Measurements from ENCODE around the gene SEMA4C.

Gene SEMA4C

DNA sequence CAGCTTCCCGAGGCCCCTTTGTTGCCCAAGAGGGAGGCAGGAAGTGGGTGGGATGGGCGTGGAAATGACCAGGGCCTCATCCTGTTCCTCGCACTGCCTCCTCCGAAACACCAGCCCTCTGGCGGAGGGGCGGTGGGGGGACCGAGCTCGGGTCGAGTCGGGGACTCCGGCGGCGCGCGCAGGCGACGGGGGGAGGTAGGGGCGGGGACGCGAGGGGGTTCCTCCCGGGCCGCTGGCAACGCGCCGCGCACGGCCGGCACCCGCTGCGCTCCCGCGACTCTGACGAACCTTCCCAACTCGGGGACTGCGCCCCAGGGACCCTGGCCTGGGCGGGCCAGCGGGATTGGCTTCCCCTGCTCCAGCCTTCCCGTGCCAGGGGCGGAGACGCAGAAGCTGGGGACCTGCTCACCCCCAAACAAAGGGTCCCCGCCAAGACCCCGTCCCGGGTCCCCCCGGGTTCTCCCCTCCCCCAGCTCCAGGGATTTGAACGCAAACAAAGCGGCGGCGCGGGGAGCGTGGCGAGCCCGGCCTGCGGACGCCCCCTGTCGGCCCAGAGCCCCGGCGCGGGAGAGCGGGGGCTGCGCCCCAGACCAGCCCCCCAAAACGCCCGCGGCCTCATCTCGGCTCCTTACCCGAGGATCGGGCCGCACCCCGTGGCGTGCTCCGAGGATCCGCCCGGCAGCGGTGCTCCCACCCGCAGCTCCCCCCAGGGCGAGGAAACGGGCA is 1.2 kb downstream of the SEMA4C start:
- TF ChIP-seq CTCF (IDR thresholded peaks at IDR 0.05), result peak; percentile 87
- TF ChIP-seq ZFX (IDR thresholded peaks at IDR 0.05; ENCODE audit: borderline replicate concordance), result no peak
- H3K27ac ChIP-seq, result peak overlapping the region; percentile 79

DNA sequence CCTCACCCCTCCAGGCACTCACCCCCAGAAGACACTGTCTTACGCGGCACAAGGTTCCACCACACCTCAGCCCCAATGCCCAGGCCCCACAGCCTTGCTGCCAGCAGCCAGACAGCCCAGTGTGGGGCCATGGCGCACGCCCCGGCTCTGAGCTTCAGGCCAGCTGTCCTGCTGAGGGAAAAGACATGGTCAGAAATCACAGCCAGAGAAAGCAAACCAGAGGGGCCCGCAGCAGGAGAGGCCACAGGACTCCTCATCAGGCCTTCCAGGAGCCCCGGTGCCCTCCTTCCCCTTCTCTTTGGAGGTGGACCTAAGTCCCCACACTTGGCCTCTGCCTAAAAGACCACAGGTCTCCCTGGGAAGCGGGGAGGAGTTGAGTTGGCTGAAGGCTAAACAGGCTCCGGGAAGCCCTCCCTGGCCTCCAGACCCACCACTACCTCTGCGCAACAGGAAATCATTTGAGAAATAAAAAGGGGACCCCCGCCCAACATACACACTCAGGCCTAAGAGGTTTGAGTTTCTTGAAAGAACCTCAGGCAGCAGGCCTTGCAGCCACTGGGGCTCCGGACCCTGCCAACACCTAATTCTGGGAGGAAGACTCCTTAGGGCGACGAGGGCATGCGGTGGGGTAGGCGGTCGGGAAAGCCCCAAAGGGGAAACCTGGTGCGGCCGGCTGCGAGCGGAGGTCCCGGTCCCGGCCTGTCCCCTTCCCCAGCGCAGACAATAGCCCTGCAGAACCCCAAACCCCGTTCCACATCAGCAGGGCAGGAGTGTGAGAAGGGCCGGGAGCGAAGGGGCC is 1.9 kb downstream of the SEMA4C start:
- TF ChIP-seq ZFX (IDR thresholded peaks at IDR 0.05; ENCODE audit: borderline replicate concordance), result no peak
- TF ChIP-seq CTCF (IDR thresholded peaks at IDR 0.05), result no peak
- H3K27ac ChIP-seq, result peak overlapping the region; percentile 79

- no peak for TF ChIP-seq CTCF (IDR thresholded peaks at IDR 0.05)
- TF ChIP-seq ZFX (IDR thresholded peaks at IDR 0.05; ENCODE audit: borderline replicate concordance), result no peak
- peak overlapping the region; percentile 79 for H3K27ac ChIP-seq
Measured at GRCh38 chr2:96866986-96867755, 2.7 kb downstream of the SEMA4C start.

DNA sequence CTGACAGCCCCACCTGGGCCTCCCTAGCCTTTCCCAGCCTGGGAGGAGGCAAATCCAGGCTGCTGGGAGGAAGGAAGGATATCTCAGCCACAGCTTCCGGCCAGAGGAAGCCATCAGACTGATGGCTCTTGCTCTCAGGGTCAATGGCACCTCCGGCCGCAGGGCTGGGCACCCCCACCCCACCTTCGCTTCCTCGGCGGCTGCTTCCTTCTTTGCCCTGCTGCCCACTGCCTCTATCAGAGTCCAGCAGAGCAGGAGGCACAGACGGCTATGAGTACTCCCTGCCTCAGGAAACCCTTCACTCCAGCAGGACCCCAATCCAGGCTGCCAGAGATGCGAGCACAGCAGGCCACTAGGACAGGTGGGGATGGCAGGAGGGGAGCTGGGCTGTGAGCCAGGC is 3.3 kb downstream of the SEMA4C start:
- no peak for TF ChIP-seq ZFX (IDR thresholded peaks at IDR 0.05; ENCODE audit: borderline replicate concordance)
- TF ChIP-seq CTCF (IDR thresholded peaks at IDR 0.05), result no peak

DNA sequence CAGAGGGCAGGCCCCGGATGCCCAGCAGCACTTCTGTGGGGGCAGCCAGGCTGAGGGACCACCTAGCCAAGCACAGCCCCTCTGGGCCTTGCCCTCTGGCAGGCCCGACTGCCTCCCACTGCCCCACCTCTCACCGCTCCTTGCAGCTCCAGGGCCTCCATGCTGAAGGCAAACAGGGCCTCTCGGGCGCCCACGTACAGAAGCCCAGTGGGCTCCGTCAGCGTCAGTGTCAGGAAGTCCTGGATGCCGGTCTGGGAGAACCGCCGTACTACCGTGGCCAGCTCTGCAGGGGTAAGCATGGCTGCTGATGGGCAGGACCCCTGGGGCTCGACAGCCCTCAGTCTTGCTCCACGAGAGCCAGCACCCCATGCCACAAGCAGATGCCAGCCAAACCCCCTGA is 3.7 kb downstream of the SEMA4C start:
- TF ChIP-seq ZFX (IDR thresholded peaks at IDR 0.05; ENCODE audit: borderline replicate concordance) (no peak), CTCF (IDR thresholded peaks at IDR 0.05) (no peak)
- H3K27ac ChIP-seq, result no peak overlapping the region

More for the DNA sequence above, 3.3 kb downstream of the SEMA4C start:
- no peak overlapping the region for H3K27ac ChIP-seq

- TF ChIP-seq ZFX (IDR thresholded peaks at IDR 0.05; ENCODE audit: borderline replicate concordance), result no peak
- no peak for TF ChIP-seq CTCF (IDR thresholded peaks at IDR 0.05)
- no peak overlapping the region for H3K27ac ChIP-seq
Measured at GRCh38 chr2:96865654-96866053, 4.2 kb downstream of the SEMA4C start.
